A204.1 (cell line): ENCODE data around the gene RPS21.

Experiments used
- FAIRE-seq: peaks from 2 replicates; lab custom pipeline; 2012; peaks lifted over from hg19 to GRCh38; lab: Jason Lieb, UNC

RPS21 gene

DNA sequence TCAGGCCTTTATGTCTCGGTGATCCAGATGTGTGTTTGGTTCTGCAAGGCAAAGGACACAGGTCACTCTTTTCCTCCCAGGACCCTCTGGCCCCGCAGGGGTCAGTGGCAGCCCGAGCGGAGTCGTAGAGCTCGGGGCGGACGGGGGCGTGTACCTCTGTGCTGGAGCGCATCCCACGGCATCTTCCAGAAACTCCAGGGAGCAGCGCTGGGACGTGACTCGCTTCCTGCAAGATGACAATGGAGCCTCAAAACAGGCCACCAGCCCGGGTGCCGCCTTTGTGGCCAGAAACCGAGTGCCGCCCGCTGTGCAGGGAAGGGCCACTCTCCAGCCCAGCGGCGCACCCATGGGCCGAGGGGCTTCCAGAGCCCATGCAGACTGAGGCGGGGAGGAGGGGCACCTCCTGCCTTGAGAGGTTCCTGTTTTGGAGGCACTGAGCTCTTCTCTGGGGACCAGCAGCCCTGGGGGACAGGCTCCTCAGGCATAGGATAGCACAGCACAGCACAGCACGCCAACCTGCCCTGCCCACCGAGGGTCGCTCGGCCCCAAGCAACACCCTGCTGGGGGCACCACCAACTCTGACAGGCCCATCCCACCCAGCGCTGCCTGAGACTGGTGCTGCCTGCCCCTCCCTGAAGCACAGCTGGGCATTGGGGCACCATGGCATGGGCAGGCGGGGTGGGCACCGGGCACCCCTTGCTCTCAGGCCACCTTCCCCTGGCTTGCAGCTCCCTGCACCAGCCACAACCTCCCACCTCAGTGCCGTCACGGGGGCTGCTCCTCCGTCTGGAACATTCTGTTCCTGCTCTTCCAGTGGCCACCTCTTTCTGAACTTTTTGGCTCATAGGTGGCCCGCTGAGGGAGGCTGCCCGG is 9.7 kb downstream of the RPS21 start:
- FAIRE-seq, result no peak

DNA sequence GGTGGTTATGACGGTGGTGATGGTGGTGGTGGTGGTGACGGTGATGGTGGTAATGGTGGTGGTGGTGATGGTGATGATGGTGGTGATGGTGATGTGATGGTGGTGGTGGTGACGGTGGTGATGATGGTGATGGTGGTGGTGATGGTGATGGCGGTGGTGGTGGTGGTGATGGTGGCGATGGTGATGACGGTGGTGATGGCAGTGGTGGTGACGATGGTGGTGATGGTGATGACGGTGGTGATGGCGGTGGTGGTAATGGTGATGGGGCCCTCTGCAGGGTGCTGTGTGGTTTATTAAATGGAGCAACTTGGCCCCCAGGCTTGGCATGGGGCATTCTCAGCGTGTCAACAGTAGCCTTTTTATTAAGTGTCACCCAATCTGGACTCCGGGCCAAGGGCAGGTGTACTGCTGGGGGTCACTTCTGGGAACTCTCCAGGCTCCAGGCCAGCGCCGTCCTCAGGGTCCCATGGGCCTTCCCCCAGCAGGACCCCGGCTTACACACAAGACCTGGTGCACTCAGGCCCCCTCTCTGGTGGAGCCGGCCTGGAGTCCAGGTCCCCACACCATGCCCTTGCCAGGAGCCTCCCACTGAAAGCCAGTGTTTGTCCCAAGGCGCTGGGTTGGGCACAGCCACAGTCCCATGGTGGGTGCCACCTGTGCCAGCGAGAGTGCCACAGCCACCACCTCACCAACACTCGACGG is 11.4 kb downstream of the RPS21 start:
- no peak for FAIRE-seq

DNA sequence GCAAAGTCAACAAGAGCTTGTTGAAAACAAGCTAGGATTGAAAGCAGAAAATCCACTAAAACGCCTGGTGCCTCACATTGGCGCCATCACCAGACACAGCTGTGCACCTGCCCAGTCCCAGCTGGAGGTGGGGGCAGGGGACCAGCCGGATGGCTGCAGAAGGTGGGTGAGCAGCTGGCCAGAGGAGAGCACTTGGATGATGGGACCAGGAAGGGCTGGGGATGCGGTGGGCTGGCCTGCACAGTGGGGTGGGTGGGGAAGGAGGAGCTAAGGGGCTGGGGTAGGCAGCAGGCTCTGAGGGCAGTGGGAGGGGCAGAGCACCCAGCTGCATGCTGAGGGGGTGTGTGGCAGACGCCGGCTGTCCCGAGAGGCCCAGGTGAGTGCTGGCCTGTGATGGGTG is 13.1 kb downstream of the RPS21 start:
- FAIRE-seq, result no peak

DNA sequence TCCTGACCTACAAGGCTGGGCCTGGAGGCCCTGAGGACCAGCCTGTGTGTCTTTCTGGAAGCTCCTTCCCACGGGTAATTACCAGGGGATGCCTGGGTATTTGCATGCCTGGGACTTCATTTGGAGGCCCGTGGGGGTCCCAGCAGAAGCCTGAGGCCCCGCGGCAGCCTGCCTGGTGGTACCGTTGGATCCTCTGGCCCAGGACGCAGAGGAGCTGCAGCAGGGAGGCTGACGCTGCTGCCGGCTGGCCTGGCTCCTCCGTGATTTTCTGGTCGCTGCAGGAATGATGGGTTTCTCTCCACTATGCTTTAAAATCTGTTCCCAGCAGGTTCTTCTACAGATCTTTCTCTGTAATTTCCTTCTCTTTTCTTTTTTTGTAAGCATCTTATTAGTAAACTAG is 13.6 kb downstream of the RPS21 start:
- FAIRE-seq, result no peak

DNA sequence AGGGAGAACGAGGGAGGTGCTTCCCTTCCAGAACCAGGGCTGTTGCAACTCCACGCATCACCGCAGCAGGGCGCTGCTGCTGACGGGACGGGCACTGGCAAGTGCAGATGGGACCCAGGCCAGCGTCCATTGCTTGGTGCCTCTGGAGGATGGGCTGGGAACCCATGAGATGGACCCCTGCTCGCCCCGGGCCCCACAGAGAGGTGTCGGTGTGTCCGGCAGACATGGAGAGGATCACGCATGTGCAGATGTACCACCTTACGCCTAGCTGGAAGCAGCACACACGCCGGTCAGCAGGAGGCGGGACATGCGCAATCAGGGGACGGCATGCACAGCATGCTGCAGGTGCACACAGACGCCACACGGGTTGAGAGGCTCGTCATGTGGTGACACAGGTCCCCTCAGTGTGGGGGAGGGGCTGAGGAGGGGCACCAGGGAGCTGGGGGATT is 14.5 kb downstream of the RPS21 start:
- FAIRE-seq, result no peak

DNA sequence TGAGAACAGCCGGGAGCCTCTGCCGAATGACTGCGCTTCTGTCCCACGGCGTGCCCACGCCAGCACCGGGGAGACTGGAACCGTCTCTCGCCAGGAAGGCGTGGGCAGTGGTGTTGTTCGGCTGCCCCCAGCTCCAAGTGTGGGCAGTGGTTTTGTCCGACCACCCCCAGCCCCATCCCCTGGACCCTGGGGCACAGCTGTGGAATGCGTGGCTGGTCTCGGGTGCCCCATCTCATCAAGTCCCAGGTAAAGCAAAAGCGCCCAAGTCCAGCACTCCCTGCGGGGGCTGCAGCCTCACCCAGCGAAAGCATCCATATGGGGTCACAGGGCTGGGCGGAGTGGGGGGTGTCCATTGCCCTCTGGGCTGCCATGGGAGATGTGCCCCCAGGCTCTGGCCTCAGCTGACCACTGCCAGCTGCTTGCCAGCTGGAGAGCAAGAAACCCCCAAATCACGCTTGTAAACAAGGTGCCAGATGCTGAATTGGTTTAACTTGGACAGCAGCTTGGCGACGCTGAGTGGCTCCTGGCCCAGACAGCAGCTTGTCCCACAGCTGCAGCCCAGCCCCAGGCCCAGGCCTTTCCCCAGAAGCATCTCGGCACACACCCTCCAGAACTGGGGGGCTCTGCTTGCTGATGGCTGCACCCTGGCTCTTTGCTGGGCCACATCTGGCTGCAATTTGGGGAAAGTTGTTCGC is 15.7 kb downstream of the RPS21 start:
- no peak for FAIRE-seq

DNA sequence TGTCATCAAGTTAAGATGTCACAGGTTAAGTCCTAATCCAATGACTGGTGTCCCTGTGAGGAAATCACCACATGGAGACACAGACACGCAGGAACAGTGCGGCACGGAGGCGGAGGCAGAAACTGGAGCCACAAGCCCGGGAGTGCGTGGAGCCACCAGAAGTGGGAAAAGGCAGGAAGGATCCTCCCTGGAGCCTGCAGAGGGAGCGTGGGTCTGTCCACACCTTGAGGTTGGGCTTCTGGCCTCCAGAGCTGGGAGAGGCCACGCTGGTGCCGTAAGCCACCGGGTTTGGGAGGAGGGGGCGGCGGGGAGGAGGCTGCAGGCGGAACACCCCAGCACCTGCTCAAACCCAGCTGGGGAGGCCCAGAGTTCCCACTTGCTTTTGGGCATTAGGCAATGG is 16.4 kb downstream of the RPS21 start:
- FAIRE-seq, result no peak

DNA sequence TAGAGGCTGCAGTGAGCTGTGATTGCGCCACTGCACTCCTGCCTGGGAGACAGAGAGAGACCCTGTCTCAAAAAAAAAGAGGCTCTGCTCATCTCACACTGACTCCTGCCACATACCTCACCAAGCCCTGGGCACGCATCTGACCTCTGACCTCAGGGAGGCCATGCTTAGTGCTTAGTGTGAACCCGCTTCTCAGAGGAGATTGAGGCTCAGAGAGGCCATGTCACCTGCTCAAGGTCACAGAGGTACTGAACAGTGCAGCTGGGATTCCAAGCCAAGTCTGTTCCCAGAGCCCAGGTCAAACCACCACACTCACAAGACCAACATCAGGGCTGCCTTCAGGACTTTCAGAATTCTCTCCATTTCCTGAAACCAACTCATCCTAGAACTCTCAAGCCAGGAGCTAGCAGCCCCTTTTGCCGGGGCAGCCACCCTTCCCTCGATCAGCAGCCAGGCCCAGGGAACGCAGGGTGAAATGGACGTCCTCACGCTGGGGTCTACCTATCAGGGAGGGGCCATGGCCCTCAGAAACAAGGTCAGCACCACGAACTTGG is 17.3 kb downstream of the RPS21 start:
- FAIRE-seq, result no peak

DNA sequence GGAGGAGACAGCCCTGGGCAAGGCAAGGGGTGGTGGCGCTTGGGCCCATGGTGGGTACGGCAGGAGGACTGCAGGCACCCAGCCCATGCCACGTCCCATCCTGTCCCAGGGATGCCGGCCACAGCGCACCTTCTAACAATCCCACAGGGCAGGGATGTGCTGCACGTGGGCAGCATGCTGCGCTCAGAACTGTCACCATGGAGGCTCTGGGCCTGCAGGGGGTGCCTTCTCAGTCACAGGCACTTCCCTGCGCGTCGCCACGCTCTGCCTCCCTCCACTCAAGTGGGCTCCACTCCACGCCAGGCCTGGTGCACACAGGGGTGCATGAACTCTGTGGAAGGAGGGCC is 17.8 kb downstream of the RPS21 start:
- FAIRE-seq, result no peak

DNA sequence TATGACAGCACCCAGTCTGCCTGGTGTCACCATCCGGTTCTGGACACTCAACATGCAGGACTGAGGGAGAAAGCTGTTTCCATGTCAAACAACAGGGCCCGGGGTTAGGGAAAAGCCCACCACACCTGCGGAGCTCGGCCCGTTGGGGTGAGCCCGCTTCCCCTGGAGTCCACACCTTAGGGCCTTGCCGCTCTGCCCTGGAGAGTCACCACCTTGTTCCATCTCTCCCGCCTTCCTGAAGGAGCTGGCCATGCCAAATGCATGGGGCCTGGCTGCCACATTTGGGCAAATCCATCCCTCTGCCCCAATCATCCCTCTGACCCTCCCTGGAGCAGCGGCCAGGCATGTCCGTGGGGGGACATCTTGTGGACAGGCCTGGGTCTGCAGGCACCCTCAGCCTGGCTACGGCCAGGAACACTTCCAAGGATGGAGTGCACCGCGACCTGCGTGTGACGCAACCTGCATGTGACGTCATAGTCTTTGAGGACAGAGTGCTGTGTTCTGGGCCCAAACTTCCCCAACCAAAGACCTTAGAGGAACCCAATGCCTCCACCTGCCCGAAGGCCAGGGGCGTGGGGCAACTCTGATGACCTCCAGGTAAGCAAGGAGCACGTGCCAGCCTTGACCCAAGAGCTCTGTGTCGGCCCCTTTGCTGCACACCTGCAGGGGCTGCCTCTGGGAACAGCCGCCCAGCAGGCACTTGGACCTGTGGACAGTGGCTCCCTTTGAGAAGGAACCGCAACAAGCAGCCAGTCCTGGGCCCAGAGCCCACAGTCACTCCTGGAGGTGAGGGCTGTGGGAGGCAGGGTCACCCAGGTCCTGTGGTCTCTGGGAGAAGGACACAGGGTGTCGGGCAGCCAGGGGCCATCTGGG is 18.4 kb downstream of the RPS21 start:
- no peak for FAIRE-seq

DNA sequence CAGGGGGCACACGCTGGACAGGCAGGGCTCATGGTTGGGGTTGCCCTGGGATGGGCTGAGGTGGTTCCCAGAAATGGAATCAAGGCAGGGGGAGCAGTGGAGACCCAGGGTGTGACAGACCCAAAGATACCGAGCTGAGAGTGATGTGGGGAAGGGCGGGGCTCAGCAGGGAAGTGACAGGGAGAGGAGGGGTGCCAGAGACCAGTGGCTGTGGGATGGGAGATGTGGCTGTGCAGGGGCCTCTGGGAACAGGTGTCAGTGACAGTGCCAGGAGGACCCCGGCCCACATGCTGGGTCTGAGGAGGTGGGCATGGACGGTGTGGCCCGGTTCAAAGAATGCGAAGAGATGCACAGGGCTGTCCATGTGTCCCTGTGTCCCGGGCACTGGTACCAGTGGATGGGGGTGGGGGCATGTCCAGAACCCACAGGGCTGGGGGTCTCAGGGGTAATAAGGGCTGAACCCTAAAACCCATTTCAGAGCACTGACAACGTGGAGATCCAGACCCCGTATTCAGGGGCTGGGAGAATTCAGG is 19.1 kb downstream of the RPS21 start:
- no peak for FAIRE-seq

DNA sequence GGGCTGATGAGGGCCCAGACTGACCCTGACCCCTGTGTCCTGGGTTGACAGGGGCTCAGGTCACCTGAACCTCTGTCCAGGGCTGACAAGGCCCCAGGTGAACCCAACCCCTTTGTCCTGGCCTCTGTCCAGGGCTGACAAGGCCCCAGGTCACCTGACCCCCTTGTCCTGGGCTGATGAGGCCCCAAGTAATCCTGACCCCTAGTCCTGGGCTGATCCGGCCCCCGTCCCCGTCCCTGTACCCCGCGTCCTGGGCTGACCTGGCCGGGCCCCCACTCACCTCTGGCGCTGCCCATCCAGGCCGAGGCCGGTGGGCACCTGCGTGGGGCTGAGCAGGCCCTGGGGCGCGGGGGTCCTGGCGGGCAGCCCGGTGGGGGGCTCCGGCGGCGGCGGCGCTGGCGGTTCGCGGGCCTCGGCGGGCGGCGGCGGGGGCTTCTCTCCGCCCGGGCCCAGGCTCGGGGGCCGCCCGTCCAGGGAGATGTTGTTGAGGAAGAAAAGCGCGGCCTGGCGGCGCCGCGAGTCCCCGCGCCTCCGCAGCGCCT is 19.8 kb downstream of the RPS21 start:
- FAIRE-seq, result no peak

DNA sequence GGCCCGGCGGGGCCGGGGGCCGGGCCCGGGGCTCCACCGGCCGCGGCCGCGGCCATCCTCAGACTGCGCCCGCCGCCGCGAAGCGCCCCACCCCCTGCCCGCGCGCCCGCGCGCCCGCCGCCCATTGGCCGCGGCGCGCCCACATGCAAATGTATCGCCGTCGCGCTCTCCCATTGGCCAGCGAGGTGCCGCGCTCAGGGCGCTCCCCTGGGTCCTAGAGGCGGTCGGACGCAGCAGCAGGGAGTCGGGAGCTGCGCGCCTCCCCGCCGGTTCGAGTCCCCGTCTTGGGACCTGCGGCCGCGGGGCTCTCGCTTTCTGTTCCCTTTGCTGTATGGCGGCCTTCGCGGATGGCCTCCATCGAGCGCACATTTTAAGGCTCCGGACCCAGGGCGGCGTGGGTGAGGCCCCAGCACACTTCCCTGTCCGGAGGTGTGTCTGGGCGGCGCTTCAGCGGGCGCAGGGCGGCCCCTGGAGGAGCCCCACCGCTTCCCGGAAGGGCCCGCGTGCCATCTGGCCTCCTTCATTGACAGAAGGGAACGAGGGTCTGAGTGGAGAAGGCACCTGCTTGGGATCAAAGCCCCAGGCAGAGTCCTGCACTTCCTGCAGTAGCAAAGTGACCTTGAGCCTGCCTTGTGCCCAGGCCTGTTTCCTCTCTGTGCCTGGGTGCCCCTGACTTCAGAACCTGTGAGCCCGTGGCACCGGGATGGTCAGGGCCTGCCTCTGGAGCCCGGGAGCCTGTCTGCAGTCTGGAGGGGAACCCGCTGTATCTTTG is 20.5 kb downstream of the RPS21 start, which contains the start of gene CABLES2:
CABLES2 (minus strand) TSS at position 65 of the 772 bp plus-strand sequence; CDS start at position 56, 9 bp downstream.
- FAIRE-seq, result no peak

DNA sequence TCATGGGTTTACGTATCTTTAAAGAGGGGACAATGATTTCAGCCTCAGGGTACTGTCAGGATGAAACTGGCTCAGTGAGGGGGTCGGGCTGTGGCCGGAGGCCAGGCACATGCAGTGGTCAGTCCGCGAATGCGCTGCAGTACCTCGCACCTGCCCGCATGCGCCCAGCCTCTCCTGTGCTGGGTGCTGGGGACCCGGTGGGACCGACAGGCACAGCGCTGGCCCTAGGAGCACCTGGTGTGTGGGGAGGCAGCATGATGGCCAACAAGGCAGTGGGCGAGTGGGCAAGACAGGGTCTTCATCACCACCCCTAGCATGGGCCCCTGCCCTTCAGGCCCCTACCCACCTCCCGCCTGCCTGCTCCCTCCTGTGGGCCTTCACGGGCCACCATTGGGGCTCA is 21.2 kb downstream of the RPS21 start:
- FAIRE-seq, result no peak

DNA sequence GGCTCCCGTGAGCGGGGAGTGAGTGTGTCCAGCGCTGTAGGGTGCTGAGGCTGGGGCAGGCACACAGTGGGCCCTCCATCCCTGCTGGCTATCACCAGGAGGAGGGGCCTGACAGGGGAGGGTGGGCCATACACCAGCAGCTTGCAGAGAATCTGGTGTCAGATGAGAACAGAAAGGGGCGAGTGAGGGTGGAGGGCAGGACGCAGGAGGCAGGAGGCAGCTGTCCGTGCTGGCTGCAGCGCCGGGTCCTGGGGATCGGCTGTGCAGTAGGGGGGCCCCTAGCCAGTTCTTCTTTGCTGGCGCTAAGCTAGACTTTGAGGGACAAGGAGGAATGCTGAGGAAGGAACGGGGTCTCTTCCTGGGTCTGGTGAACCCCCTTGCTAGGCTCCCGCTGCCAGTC is 21.7 kb downstream of the RPS21 start:
- FAIRE-seq, result no peak

DNA sequence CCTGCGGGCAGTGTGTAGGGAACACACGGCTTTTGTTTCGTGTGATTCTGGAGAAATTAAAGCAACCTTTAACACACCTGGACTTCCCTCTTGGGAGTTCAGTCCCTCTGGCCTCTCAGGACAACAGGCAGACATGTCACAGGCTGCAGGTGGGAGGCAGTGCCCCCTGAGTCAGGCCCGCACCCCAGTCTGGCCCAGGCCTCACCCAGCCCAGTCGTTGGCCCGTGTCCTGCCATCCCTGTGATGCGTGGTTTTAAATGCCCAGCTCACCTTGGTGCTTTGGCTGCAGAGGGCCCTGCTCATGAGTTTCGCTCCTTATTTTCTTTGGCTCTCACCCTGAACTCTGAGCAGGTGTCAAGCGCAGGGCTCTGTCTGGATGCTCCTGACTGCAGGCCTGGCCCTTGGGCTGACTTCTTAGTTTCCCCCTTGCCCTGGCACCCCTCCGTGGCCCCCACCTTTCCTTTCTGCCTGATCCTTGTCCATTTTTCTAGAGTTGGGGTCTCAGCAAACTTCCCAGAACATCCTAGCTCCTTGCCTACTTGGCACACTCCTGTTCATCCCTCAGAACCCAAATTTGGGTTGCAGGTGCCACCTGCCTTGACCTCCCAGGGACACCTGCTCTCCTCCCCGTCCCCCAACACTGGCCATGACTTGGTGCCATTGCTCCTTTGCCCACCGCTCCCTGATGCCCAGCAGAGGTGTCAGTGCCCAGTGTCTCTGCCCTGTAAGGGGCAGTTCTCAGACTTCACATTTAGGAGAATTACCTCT is 22.4 kb downstream of the RPS21 start:
- FAIRE-seq, result no peak

DNA sequence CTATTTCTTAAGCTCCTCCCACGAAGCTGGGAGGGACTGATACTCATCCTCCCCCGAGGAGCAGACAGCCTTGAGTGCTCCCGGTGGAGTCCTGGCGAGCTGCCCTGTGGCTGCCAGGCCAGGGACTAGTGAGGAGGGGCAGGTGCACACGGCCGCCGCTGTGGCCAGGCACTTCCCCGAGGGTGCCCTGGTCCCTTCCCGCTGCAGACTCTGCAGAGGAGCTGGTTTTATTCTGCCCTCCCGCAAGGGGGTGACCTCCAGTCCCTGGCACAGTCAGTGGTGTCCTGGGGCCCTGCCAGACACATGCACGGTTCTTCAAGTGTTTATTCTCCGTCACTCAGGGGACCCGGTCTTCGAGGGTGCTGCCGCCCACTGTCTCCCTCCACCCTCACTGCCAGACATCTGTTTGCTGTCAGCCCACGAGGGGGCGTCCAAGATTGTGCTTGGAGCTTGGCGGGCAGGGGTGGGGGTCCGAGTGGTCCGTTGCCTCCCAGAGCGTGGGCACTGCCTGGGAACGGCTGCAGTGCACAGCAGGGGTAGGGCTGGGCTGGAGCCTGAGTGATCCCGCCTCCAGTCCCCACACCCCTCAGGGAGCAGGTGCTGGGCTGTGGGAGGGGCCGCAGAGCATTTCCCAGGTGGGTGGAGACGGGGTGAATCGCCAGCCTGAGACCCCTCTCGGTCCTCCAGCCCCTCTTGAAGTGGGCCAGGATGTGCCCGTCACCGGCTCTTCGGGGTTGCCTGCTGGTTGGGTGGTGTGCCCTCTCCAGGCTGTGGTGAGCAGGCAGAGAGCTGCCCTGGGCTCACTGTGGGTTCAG is 23.2 kb downstream of the RPS21 start:
- no peak for FAIRE-seq

DNA sequence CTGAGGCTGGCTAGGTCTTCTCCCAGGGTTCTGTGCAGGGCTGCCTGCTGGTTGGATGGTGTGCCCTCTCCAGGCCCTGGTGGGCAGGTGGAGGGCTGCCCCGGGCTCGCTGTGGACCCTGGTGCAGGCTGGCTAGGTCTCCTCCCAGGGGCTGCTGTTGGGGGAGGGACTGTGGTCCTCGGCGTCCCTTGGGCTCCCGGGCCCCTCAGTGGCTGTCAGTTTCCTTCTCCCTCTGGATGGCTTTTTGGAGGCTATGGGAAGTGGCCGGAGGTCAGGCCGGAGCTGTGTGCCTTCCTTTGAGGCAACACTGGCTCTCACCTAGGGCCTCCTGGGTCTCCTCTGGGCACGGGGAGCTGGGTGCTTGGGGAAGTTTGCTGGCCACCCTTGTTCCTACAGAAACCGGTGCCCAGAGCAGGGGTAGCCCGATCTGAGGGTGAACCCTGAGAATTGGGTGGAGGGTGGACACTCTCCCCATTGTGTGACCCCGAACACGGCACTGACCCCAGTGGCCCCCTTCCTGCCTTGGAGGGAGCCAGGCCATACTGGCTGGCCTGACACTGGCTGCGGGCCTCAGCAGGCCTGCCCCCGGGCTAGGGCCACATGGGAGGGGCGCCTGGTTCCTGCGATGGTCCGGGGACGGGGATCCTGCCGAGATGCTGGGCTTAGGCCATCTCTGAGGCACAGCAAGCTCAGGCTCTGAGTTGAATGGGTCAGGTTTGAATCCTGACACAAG is 24.0 kb downstream of the RPS21 start:
- FAIRE-seq, result no peak
